GM18873 (cell line): ENCODE results near the gene AP2A2.

Experiments
- ATAC-seq: cut with Tn5 transposase; IDR thresholded peaks from one replicate; pipeline ENCODE4 v1.9.1; 2021; ENCODE audit warnings: mild to moderate bottlenecking, moderate library complexity, moderate number of reproducible peaks; ENCODE audit not compliant: unreplicated experiment, low FRiP score

The AP2A2 gene

DNA sequence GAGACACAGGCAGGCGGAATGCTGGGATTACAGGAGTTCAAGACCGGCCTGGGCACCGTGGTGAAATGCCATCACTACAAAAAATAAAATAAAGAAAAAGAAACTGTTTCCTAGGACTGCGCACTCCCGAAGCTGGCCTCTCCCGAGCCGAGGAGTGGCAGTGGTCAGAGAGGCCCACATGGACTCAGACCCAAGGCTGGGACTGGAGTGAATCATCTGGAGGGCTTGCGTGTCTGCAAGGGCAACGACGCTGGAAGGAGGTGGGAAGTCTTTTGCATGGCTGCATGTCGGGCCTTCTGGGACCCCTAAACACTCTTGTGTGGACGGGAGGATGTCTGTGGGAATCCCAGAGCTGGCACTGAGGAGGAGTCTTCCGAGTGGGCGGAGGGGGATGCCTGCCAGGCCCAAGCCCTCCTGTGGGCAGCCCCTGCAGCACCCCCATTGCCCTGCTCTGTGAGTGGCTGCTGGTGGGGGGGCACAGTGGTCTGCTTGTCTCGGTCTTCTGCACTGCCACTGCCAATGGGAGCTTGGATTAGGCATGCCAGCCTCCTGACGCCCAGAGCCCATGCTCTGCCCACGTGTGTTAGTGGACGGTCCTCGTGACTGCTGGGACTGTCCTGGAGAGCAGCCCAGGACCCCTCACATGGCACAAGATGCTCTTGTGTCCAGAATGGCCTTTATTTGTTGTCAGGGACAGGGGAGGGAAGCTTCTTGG lies 1.8 kb upstream of the AP2A2 start:
- ATAC-seq = no peak

DNA sequence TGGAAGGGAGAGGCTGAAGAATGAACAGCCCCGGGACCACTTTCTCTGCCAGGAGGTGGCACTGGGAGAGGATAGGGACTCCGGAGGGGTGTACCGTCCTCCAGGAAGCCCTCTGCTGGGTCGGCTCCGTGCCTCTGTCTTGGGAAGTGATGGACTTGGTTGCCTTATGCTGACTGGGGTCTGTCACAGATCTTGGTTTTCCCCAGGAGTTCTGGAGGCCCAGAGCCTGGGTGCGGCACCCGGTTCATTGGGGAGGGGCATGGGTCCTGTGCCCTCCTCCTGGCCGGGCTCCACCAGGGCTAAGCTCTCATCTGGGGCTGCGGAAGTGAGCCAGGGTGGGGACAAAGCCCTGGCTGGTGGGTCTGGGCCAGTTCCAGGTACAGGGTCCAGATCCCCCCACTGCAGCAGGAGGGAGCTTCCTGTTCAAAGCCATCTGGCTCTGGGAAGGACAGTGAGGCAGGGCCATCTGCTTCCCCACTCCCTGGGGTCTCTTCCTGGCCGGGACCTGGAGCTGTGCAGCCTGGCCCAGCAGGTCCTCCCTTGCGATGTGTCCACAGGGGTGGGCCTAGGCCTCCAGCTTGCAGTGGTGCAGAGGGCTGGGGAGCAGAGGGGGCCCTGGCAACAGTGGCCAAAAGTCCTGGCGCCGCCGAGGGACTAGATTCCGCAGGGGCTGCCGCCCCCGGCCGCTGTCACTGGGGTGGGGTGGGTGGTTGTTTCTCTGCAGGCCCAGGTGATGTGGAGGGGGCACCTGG lies 1.1 kb upstream of the AP2A2 start:
- ATAC-seq = no peak

DNA sequence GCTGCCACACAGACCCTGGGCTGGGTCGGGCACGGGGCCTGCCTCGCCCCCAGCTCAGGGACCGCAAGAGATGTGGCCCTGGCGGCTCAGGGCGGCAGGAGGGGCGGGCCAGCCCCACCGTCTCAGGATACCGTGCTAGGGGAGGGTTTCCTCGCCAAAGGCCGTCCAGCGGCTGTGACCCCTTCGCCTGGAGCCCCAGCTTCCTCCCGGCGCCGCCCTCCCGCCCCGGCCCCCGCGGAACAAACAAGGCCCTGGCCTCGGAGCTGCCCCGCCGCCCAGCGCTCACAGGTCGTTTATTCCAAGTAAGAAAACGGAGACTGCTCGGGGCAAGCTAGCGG lies 543 bp upstream of the AP2A2 start:
- no peak for ATAC-seq

DNA sequence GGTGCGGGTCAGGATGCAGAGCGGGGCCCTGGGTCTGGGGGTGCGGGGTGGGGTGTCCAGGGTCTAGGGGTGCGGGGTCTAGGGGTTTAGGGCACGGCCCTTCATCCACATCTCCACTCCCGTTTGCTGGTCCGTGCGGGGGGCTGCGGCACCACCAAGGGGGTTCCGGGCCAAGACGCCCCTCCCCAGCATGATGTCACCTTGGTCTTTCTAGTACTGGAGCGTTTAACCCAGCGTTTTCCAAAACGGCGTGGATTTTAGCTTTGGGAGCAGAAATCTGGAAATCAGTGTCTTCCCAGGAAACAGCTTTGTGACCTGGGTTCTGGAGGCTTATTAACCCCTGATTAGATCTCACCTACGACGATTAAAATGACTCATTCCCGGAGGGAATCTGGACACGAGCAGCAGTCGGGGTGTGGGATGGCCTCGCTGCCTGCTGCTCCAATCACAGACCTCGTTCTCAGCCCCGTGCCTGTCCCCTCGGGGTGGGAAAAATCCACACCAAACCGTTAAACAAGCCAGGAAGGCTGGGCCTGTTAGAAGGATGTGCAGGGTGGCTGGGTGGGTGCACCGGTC lies 759 bp downstream of the AP2A2 start:
- no peak for ATAC-seq

DNA sequence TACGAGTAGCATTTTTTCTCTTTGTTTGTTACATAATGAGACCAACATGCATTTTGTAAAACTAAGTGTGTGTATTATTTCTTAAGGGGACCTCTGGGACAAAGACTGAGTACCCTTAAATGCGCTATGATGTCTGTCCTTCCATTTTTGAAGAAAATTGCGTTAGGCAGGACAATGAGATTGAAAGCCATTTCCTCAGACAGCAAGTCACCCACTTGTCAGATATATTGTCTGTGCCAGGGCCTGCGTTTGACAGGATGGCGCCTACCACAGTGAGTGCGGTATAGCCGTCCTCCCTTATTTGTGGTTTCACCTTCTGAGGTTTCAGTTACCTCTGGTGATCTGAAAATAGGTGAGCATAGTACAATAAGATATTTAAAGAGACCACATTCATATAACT lies 2.2 kb downstream of the AP2A2 start:
- ATAC-seq = no peak

DNA sequence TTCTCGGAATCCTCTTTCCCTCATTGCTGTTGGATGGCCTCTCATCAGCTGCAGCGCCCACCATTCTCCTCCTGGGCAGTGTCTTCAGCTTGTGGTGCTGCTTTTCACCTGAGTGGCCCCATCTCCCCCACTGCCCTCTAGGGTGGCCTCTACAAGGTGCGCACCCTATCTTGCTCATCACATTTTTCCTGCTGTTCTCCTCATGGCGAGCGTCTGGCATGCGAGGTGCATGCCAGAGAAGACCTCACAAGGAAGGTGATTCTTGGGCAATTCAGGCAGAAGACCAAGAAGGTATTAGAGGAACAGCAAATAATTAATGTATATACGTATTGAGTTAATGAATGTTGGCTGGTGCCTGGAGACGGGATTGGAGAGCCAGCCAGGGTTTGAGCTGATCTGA lies 3.1 kb downstream of the AP2A2 start:
- no peak for ATAC-seq

DNA sequence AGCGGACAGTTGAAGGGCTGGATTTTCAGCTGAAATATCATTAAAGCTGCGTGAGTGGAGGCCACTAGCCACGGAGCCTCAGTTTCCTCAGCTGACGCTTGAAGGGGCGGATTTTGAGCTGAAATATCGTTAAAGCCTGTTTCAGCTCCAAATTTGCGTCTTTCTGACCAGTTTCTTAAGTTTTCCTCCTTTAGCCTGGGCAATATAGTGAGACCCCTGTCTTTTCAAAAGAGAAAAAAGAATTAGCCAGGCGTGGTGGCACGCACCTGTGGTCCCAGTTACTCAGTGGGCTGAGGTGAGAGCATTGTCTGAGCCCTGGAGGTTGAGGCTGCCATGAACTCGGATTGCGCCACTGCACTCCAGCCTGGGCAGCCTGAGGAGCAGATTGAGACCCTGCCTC lies 3.7 kb downstream of the AP2A2 start:
- no peak for ATAC-seq

DNA sequence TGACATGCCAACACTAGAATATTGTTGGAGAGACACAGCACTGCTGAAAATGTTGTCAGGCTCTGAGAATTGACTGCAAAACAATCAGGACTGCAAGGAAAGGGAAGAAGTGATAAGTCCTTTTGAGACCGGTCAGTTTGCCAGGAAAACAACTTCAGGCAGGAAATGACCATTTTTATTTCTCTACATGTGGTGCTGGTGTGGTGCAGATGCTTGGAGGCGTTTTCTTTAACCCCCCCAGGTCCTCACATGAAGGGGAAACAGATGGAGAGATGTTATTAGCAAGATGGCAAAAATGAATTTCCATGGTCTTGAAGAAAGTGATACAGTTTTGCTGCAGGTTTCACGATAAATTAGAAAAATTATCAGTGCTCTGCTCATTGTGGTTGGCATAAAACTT lies 5.7 kb downstream of the AP2A2 start:
- ATAC-seq = no peak

DNA sequence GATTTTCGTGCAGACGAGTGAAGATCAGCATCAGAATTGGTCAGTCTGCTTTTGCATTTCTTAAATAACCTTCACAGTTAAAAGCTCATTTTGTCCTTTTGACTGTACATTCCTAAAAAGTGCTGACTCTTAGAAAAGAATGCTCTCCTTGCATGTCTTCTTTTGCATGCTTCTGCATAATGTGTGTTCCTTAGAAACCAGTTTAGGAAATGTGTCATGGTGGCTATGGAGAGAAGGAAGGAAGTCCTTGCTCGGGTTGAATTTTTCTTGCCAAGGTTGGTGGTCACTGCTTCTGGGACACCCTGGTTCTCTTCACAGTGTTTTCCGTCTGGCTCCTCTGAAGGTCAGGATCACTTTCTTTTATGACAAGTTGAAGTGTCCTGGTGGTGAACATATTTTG lies 6.8 kb downstream of the AP2A2 start:
- ATAC-seq = no peak

DNA sequence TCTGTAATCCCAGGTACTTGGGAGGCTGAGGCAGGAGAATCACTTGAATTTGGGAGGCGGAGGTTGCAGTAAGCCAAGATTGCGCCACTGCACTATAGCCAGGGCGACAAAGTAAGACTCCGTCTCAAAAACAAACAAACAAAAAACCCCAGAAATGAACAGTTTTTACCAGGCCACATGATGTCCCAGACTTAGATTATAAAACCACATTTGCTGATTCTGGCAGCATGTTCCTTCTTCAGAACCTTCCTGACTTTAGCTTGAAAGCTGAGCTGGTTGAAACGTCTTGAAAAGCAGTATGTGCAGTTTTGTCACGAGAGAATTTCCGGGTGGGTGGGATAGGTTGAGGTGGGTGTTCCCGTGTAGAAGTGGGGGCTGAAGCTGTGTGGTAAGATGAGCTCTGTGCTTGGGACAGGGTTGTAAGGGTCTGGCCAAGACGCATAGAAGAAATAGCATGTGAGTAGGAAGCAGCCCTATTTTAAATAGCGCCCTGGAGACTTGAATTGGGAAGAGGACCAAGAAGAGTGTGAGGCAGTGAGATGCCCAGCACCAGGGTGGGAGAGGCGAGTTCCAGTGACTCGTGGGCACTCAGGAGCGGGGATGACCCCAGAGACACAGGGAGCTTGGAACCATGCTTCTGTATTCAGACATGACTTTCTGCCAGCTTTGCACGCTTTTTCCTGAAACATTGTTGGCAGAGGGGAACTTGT lies 7.6 kb downstream of the AP2A2 start:
- no peak for ATAC-seq

DNA sequence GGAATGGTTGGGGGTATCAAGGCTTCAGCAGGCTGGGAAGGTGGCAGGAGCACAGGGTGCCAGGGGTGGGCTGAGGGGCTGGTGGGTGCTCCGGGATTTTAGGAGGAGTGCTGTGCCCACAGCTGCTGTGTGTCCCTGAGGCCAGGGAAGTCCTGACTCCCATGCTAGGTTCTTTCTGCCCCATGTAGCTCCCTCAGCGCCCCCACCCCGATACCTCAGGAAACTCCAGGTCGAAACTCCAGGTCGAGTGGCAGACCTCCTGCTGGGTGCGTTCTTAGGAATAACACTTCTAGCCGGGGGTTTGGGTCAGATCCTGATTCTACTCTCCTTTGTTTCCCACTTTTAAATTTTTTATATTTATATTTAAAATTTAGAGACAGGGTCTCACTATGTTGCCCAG lies 8.3 kb downstream of the AP2A2 start:
- ATAC-seq = no peak

DNA sequence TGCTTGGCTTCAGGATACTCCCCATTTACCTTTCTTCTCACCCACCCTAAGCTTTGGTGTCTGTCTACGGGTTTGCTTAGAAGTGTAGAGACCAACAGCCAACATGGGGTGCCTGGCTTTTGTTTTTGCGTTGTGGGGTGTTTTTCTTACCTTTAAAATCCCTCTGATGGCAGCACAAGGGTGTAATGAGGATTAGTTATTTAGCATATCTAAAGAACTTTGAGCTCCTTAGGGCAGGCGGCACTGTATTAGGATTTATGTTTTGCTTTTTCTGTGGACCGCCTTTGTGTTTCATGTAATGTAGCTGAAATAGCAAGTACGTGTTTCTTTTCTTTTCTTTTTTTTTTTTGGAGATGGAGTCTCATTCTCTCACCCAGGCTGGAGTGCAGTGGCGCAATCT lies 8.9 kb downstream of the AP2A2 start:
- ATAC-seq = no peak

DNA sequence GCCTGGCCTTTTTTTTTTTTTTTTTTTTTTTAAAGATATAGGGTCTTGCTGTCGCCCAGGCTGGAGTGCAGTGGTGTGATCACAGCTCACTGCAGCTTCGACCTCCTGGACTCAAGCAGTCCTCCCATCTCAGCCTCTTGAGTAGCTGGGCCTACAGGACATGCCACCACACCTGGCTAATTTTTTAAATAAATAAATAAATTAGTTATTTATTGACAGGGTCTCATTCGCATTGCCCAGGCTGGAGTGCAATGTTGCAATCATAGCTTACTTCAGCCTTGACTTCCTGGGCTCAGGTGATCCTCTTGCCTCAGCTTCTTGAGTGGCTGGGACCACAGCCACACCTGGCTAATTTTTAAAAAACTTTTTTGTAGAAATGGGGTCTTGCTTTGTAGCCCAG lies 10.5 kb downstream of the AP2A2 start:
- ATAC-seq = no peak

DNA sequence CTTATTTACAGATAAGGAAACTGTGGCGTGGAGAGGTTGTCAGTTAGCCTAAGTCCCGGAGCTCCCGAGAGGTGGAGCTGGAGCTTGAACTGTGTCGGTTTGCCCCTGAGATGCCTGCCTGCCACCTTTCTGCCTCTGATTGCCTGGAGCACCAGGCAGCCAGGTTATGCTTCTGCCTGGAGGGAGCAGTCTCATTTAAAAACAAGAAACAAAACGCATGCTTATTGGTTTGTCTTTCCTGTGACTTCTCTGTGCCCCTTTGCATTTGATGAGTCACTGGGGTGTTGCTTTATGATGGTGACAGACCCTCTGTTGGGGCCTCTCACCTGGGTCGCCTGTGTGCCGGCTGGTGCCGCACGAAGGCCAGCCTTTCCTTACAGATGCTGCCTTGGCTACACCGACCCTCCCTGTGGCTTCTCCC lies 12.2 kb downstream of the AP2A2 start:
- no peak for ATAC-seq

DNA sequence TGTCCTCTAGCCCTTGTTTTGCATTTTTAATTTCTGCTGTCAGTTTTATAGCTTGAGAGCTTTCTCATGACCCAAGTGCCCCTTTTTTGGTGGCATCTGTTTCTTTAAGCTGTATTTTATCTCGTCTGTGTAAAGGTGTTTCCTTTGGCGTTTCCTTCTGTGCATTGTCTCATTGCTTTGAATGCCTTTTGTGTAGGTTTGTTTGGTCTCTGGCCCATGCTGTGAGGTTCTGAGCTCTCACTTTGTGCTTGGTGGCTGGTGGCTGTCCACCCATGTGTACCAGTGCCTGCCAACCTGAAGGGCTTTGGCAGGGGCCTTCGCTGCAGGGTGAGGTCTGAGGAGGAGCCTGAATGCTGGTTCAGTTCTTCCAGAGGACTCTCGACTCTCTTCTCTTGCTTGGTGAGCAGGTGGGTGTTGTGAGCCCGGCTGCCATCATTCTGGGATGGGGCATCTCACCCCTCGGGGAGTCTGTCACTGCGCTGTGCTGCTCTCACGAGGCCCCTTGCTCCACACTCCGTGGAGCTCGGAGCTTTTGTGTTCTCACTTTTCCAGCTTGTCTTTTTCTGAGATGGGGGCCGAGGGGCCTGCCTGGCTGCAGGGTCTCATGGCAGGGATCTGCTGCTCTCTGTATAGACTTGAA lies 14.9 kb downstream of the AP2A2 start:
- ATAC-seq = no peak

DNA sequence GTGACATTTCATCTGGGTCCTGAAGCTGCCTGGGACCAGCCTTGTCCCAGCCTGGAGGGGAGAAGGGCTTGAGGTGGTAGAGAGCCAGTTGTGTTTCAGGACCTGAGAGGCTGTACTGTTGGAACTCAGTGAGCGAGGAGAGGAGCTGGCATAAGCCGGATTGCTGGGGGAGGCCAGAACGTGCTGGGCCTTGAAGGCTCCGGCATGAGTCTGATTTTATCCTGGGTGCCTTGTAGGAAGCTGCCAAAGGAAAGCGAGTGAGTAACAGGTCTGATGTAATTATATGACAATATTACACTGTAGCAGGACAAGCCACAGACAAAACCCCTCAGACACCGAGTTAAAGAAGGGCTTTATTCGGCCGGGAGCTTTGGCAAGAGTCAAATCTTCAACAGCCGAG lies 17.2 kb downstream of the AP2A2 start:
- ATAC-seq = no peak

DNA sequence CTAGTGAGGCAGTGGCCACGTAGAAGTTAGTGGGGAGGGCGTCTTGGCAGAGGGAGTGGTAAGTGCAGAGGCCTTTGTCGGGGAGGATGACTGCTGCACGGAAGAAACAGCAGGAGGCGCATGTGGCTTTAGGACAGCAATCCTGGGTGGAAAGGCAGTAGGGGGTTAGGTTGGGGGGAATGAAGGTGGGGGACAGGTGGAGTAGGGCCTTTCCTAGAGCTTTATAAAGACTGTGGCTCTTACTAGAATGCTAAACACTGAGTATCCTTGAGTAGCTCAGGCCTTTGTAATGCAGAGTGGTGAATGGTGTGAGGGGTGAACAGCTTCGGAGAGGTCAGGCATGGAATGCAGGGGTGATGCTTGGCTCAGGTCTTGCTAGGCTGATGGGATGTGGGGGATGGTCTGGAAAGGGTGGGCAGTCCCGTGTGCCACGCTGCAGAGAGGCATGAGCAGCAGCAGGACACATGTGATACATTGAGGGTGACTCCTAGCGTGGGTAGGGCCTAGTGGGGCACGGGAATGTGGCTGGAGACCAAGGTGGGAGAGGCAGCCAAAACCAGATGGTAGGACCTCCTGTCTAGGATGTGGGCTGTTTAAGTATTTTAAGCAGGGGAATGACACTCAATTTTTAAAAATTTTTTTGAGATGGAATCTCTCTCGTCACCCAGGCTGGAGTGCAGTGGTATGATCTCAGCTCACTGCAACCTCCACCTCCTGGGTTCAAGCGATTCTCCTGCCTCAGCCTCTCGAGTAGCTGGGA lies 19.2 kb downstream of the AP2A2 start:
- ATAC-seq = no peak

DNA sequence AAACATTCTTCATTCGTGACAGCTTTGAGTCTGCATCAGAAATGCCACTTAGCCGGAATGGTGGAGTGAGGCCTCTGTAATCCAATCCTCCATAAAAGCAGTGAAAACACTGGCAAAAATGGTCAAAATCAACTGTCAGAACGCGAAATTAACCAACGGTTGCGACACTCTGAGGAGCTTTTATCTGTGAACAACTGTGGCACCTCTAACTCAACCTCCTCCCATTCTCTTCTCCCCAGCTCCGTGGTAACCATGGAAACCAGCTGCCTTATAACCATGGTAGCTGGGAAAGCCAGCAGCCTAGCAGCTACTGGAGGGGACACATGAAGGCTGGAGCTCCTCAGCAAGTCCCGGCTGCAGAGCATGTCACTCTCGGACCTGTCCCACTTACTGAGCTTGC lies 20.3 kb downstream of the AP2A2 start:
- ATAC-seq = no peak

DNA sequence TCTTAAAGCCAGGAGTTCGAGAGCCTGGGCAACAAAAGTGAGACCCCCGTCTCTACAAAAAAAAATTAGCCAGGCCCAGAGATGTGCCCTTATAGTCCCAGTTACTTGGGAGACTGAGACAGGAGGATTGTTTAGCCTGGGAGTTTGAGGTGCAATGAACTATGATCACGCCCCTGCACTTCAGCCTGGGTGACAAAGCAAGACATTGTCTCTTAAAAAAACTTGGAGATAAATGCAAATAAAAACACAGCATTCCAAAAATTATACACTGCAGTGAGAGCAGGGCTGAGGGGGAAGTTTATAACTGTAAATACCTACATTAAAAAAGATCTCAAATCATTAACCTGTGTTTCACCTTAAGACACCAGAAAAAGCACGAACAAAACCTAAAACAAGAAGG lies 22.1 kb downstream of the AP2A2 start:
- ATAC-seq = no peak

DNA sequence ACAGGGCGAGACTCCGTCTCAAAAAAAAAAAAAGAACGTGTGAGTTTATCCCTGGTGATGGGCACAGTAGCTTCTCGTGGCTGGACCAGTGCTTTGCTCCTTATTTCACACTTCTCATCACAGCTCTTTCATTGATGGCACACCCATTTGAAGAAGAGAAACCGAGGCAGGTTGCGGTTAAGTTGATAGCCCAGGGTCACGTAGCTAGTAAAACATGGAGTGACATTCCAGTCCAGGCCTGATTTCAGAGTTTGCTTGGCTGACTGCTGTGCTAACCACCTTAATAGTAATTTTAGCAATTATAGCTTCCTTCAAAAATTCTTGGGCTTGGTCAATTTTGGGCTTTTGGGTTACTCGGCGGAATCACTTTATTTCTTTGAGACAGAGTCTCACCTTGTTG lies 25.8 kb downstream of the AP2A2 start:
- ATAC-seq = no peak
